HG02759 (cell line): Measurements from ENCODE around the gene CAPN13.
"Not testable (repeated sequence)": the region's sequence is repeated elsewhere in the genome, so short reads cannot be mapped to it uniquely, and the experiment has no call there.

Experiments
- ATAC-seq: cut with Tn5 transposase; IDR thresholded peaks from one replicate; pipeline ENCODE4 v1.9.1; 2021; ENCODE audit warnings: mild to moderate bottlenecking, moderate library complexity; ENCODE audit not compliant: unreplicated experiment

Gene CAPN13

GRCh38 chr2:30706534-30707303 is 100.5 kb downstream of the CAPN13 start:
- peak; percentile 47 for ATAC-seq

GRCh38 chr2:30705711-30706533 is 101.3 kb downstream of the CAPN13 start:
- no peak for ATAC-seq

DNA sequence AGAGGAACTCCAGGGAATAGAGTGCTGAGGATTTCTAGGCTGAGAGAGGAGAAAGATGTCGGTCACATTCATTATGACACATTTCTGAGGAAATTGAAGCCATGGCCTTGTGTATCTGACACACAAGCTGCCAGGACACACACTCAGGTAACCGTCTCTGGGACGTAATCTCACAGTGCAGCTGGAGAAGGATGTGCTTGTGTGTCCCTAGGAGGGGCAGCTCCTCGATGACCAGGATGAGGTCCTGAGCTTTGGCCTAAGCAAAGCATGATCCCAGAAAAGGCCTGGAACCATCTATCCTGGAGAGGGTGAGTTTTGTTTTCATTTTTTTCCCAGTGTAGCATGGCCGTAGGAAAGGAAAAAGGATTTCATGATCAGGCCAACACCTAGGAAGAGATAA is 102.2 kb downstream of the CAPN13 start:
- ATAC-seq, result no peak

DNA sequence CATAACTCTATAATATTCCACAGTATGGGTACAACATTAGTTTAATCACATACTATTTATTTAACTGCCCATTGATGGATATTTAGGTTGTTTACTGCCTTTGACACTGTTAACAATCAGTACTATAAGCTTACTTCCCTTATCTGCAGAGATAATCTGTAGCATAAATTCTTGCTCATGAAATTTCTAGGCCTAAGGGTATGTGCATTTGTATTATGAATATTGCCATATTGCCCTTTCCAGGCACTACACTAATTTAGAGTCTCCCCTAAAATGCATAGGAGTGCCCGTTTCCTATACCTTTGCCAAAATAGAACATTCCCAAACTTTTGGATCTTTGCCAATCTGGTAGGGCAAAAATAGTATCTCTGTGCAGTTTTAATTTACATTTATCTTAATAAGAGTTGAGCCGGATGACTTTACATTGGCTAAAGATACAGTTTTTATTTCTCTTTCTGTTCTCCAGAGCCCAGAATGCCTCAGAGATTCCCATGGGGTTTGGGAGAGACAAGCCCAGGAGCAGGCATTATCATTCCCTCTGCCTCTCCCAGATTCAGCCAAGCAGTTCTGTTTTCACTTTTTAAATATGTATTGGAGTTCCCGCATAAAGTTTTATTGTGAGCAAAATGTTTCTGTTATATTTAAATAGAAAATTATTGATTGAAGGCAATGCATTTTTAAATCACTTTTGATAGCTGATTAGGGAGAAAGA is 102.8 kb downstream of the CAPN13 start:
- no peak for ATAC-seq

- no peak for ATAC-seq
These were observed 104.6 kb downstream of the CAPN13 start for GRCh38 chr2:30702694-30703093.

DNA sequence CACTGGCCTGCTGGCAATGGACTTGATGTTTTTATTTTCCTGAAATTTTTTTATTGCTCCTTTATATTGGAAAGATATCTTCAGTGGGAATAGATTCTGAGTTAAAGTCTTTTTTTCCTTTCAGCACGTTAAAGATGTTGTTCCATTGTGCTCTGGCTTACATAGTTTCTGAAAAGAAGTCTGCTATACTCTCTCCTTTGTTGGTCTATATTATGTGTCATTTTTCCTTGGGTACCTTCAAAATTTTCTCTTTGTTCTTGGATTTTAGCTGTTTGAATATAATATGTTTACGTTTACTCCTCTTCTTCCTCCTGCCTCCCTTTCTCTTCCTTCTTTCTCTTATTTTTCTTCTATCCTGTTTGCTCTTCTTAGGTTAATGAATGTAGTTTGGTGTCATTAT is 105.5 kb downstream of the CAPN13 start:
- ATAC-seq, result no peak

- not testable (repeated sequence) for ATAC-seq
These were observed 109.8 kb downstream of the CAPN13 start for GRCh38 chr2:30697242-30698103.

GRCh38 chr2:30695749-30696148 is 111.5 kb downstream of the CAPN13 start:
- no peak for ATAC-seq

DNA sequence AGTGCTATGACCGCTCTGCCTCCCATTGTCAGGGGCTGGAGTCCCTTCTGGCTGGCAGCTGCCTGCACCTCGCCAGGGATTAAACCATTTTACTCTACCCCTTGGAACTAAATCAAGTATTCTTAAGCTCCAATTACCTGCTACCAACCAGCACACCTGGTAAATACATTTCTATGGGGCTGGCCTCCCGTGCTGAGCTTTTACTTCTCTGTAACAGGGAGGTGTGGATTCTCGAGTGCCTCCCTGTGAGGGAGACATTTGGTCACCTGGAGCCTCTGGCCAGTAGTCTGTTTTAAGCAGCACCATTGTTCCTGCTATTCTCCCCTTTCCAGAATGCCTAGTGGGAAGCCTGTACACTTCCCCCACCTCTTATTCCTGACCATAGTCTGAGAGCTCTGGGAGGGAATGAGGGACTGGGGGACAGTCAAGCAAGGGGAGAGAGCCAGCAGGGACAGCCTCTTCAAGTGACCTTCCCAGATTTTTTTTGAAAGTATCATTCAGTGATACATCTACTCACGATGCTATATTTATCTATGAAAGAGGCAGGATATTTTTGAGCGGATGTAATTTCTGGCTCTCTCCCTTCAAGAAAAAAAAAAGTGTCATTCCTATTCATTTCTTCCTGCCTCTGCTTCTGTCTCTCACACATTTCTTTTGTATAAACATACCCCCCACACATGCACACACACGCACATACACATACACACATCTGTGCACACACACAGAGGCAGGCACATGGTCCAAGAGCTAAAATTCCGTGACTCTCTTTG is 112.8 kb downstream of the CAPN13 start:
- ATAC-seq, result no peak

DNA sequence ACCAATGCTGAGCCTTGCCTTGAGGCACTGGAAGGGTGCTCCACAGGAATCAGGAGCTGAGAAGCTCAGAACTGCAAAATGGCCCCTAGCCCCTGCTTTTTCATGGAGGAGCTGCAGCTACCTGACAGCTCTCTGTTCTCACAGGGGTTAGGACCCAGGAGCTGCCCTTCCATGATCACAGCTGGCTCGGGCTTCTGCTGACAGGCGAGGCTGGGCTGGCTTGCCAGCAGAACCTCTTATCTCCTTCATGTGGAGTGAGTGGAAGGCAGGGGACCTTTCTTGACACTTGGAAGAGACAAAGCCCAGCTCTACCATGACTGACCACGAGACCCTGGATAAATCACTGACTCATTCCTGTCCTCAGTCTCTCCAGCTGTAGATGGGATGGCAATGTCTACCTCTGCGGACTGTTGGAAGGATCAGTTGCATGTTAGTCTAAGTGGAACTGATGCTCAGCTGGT is 113.4 kb downstream of the CAPN13 start:
- no peak for ATAC-seq

GRCh38 chr2:30692829-30693275 is 114.4 kb downstream of the CAPN13 start:
- no peak for ATAC-seq

DNA sequence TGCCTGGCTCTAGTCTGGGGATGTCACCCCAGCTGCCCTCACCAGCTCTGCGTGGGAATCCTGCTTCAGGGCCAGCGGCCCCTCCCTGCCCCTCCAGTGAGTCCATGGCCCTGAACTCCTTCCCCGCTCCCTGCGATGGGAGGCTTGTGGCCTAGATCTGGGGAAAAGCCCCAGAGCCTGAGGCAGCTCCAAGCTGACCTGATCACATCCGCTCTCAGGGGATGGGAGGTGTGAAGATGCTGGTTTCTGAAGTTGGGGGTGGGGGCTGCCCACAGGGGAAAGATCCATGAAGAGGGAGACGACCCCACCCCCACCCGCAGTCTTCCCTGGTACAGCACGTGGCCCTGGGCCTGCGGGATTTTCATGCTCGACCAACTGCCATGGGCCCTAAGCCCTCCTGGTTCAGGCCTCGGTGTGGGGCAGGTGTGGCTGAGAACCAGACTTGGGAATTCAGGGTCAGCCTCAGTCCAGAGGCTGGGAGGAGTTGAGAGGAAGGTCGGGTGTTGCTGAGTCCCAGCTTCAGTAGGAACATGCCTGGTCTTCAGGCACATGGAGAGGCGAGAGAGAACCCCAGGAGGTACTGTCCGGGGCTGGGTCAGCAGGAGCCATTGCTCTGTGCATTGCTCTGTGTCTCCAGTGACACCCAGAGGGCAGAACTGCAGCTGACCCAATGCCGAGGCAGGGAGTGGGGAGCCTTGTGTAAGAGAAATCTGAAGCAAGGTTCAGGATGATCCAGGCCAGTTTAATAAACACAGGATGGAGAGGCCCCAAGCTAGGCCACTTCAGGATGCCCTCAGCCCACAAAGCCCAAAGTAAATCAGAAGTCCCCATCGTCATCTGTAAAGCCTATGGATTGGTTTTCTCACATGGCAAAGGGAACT is 115.1 kb downstream of the CAPN13 start:
- ATAC-seq, result no peak

DNA sequence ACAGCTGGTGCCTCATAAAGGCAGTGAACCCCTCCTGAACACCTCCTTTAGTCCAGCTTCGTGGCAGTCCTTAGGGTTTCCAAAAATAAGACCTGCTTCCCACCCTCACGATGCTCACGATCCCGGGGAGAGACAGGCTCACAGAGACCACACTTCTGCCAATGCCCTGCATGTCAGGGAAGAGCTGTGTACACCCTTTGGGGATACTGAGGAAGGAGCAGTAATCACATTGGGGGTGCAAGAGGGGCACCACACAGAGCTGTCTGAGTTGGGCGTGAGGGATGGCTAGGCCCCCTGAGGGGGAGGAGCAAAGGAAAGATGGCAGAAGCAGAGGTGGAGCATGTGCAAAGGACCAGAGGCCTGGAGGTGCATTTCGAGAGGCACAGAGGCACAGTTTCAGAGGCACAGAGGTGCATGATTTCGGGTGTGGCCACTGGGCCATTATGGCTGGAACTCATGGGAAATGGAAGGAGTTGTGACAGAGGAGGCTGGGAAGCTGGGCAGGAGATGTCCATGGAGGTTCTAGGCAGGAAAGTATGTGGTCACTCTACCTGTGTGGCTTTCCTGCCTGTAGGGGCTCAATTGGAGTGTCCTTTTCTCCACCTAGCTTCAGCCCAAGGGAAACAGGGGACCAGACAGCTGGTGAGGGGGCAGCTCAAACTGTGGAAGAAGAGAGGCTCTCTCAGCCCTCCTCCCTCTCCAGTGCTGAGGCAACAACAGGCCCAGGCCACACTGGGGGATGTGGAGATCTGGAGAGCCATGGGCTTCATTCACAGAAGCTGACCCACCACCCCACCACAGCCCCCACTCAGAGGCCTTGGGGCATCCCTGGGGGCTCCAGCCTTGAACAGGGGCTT is 115.9 kb downstream of the CAPN13 start:
- no peak for ATAC-seq

- ATAC-seq, result no peak
These were observed 117.1 kb downstream of the CAPN13 start for GRCh38 chr2:30690126-30690561.

GRCh38 chr2:30689496-30690125 is 117.6 kb downstream of the CAPN13 start:
- ATAC-seq, result no peak

GRCh38 chr2:30688956-30689401 is 118.3 kb downstream of the CAPN13 start:
- no peak for ATAC-seq

DNA sequence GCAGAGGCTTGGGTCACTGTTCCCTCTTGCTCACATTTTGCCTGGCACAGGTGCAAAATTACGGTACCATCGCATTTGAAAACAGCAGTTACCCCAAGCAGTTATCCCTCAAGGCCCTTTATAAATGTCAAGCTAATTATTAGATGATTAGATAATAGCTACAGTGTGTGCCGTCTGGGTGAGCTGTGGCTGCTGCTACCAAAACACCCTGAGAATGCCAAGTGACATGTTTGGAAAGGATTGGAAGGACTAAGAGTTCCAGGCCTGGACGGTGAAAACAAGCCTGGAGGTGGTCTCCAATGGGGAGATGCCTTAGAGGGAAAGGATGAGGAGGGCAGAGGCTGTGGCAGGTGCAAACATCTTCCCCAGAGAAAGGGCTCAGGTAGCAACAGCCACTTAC is 120.6 kb downstream of the CAPN13 start:
- ATAC-seq, result no peak
